ENCODE data around the gene NAALAD2. TPM values are rescaled to one million over a fixed set of nuclear protein-coding genes. Genes with fewer than 3 reads are reported as not detected.
"Not testable (repeated sequence)": the region's sequence is repeated elsewhere in the genome, so short reads cannot be mapped to it uniquely, and the experiment has no call there.

The NAALAD2 gene
- total RNA-seq, 5 donors from 2014 or later (not counting 1 experiment from before 2014, with no cell fraction given), result not detected

DNA sequence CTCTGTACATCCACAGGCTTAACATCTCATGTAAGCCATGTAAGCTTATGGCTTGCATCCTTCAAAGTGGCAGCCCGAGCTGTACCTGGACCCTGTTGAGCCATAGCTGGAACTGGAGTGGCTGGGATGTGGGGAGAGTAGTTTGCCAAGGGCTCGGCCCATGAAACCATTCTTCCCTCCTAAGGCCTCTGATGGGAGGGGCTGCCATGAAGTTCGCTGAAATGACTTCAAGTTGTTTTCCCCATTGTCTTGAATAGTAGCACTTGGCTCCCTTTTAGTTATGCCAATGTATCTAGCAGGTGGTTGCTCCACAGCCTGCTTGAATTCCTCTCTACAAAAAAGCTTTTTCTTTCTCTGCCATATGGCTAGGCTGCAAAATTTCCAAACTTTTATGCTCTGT, 93.6 kb downstream of the NAALAD2 start:
- DNase-seq (no peak), ATAC-seq (replicated peaks in 1 of 4) (no peak)
- Histone ChIP-seq H3K27ac (ENCODE audit: low read length) (no peak overlapping the region), H3K36me3 (ENCODE audit: control insufficient read depth in 2 of 2, extremely low read depth in 1 of 2, insufficient read depth in 1 of 2, low read length in 1 of 2) (no peaks in the 10 kb centered on the region), H3K27me3 (replicated peaks in 1 of 2; ENCODE audit: control insufficient read depth in 2 of 2, extremely low read depth in 1 of 2, insufficient read depth in 2 of 2, low read length in 1 of 2) (no peaks in the 10 kb centered on the region), H3K4me3 (ENCODE audit: control insufficient read depth in 1 of 2, extremely low read depth in 1 of 2, low read length in 1 of 2) (no peak overlapping the region), H3K4me1 (ENCODE audit: control insufficient read depth in 1 of 2, extremely low read depth in 1 of 2, insufficient read depth in 2 of 2, low read length in 2 of 2) (peaks cover 5 to 8% of the 10 kb centered on the region in 2 experiments), H3K9me3 (peaks cover 3% of the 10 kb centered on the region)
- WGBS (ENCODE audit: insufficient coverage), result no CpG with 5 or more reads among the region's 3 CpGs
- H3K9me3 Mint-ChIP-seq, result peaks cover 0 to 11% (median 2%) of the 10 kb centered on the region in 3 donors
- peaks cover 12 to 20% (median 16%) of the 10 kb centered on the region in 3 donors for H3K4me1 Mint-ChIP-seq
- no peak overlapping the region for H3K4me3 Mint-ChIP-seq
- no peaks in the 10 kb centered on the region for H3K36me3 Mint-ChIP-seq
- ChIA-PET POLR2A (no interaction called here), CTCF (no interaction called here)
- H3K27me3 Mint-ChIP-seq, result peaks cover 1 to 7% of the 10 kb centered on the region in 2 donors
- H3K27ac Mint-ChIP-seq, result no peak overlapping the region

DNA sequence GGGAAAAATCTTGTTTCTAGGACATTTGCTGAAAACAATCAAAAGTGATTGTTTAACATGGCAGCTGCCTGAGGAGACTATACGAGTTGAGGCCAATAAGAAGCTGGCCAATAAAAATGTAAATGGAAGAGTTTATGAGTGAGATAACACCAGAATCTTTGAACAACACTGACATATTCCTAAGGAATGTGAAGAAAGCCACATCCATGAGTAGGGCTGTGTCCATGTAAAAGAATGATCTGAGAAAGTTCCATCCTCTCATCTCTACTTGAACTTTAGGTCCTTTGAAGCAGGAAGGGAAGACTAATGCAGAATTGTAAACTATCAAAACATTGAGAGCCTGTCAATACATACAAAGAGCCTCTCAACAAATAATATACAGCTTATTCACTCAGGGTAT, 95.3 kb downstream of the NAALAD2 start:
- ChIA-PET POLR2A (no interaction called here), CTCF (no interaction called here)
- Histone ChIP-seq H3K4me3 (ENCODE audit: control insufficient read depth in 1 of 2, extremely low read depth in 1 of 2, low read length in 1 of 2) (no peak overlapping the region), H3K4me1 (ENCODE audit: control insufficient read depth in 1 of 2, extremely low read depth in 1 of 2, insufficient read depth in 2 of 2, low read length in 2 of 2) (no peaks in the 10 kb centered on the region), H3K27me3 (replicated peaks in 1 of 2; ENCODE audit: control insufficient read depth in 2 of 2, extremely low read depth in 1 of 2, insufficient read depth in 2 of 2, low read length in 1 of 2) (no peaks in the 10 kb centered on the region), H3K9me3 (peaks cover 3% of the 10 kb centered on the region), H3K27ac (ENCODE audit: low read length) (no peak overlapping the region), H3K36me3 (ENCODE audit: control insufficient read depth in 2 of 2, extremely low read depth in 1 of 2, insufficient read depth in 1 of 2, low read length in 1 of 2) (no peaks in the 10 kb centered on the region)
- ATAC-seq (replicated peaks in 1 of 4) (no peak), DNase-seq (no peak)
- Mint-ChIP-seq H3K9me3 (peaks cover 0 to 11% (median 2%) of the 10 kb centered on the region in 3 donors), H3K4me1 (peaks cover 2 to 7% (median 4%) of the 10 kb centered on the region in 3 donors), H3K4me3 (no peak overlapping the region), H3K36me3 (no peaks in the 10 kb centered on the region), H3K27me3 (peaks cover 1 to 7% of the 10 kb centered on the region in 2 donors), H3K27ac (no peak overlapping the region)
- no CpG with 5 or more reads among the region's 1 CpG for WGBS (ENCODE audit: insufficient coverage)

DNA sequence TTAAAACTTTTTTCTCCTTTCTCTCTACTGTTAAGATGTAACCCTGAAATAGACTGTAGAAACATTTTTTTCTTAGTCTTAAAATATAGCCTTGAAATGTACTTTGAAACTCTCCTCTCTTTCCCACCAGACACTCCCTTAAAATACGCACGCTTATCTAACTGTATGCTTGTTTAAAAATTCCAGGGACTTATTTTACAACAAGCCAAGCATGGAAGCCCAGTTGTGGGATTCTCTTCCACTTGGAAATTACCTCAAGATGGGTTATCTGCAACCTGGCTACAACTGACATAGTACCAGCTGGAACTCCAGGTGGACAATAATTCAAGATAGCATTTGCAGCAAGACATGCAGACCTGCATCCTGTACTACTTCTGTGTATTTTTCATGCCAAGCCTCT, 100.5 kb downstream of the NAALAD2 start:
- POLR2A ChIA-PET, result no interaction called here
- ATAC-seq (replicated peaks in 1 of 4) (no peak), DNase-seq (no peak)
- H3K27me3 ChIP-seq (replicated peaks in 1 of 2; ENCODE audit: control insufficient read depth in 2 of 2, extremely low read depth in 1 of 2, insufficient read depth in 2 of 2, low read length in 1 of 2), result no peaks in the 10 kb centered on the region
- Mint-ChIP-seq H3K36me3 (no peaks in the 10 kb centered on the region), H3K27me3 (peaks cover 0 to 2% of the 10 kb centered on the region in 2 donors), H3K27ac (no peak overlapping the region), H3K4me1 (peaks cover 0 to 2% (median 1%) of the 10 kb centered on the region in 3 donors), H3K4me3 (no peak overlapping the region), H3K9me3 (peaks cover 0 to 2% (median 2%) of the 10 kb centered on the region in 3 donors)
- CTCF ChIA-PET, result no interaction called here
- no peak overlapping the region for H3K27ac ChIP-seq (ENCODE audit: low read length)
- H3K9me3 ChIP-seq, result peaks cover 2% of the 10 kb centered on the region
- H3K4me1 ChIP-seq (ENCODE audit: control insufficient read depth in 1 of 2, extremely low read depth in 1 of 2, insufficient read depth in 2 of 2, low read length in 2 of 2), result no peaks in the 10 kb centered on the region
- no peak overlapping the region for H3K4me3 ChIP-seq (ENCODE audit: control insufficient read depth in 1 of 2, extremely low read depth in 1 of 2, low read length in 1 of 2)
- 100% methylated on average over 2 of the region's 2 CpGs for WGBS (ENCODE audit: insufficient coverage)
- H3K36me3 ChIP-seq (ENCODE audit: control insufficient read depth in 2 of 2, extremely low read depth in 1 of 2, insufficient read depth in 1 of 2, low read length in 1 of 2), result no peaks in the 10 kb centered on the region

DNA sequence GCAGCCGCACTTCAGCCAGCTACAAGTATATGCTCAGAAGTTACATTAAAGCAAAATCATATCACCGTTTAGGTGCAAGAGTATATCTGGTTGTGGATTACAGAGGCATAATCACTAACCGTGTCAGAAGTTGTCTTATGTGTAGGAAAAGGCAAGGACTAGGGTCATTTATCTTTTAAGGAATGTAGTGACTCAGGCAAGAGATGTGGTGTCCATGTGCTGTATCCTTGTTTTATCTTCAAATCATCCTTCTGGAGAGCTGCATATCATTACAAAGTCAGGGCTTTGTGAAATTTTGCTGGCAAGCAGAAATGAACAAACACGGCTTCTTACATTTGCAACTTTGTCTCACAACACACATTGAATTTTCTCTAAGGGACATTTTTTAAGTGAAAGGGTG, 101.1 kb downstream of the NAALAD2 start:
- H3K4me1 ChIP-seq (ENCODE audit: control insufficient read depth in 1 of 2, extremely low read depth in 1 of 2, insufficient read depth in 2 of 2, low read length in 2 of 2), result peaks cover 0 to 5% of the 10 kb centered on the region in 2 experiments
- POLR2A ChIA-PET, result no interaction called here
- no peak for DNase-seq
- ATAC-seq (replicated peaks in 1 of 4), result no peak
- Mint-ChIP-seq H3K36me3 (no peaks in the 10 kb centered on the region), H3K27ac (no peak overlapping the region), H3K9me3 (no peaks in the 10 kb centered on the region), H3K4me3 (no peak overlapping the region), H3K4me1 (peaks cover 0 to 8% (median 7%) of the 10 kb centered on the region in 3 donors), H3K27me3 (no peaks in the 10 kb centered on the region)
- H3K27ac ChIP-seq (ENCODE audit: low read length), result no peak overlapping the region
- no peaks in the 10 kb centered on the region for H3K27me3 ChIP-seq (replicated peaks in 1 of 2; ENCODE audit: control insufficient read depth in 2 of 2, extremely low read depth in 1 of 2, insufficient read depth in 2 of 2, low read length in 1 of 2)
- H3K36me3 ChIP-seq (ENCODE audit: control insufficient read depth in 2 of 2, extremely low read depth in 1 of 2, insufficient read depth in 1 of 2, low read length in 1 of 2), result no peaks in the 10 kb centered on the region
- H3K9me3 ChIP-seq, result peaks cover 2% of the 10 kb centered on the region
- 100% methylated on average over 1 of the region's 4 CpGs for WGBS (ENCODE audit: insufficient coverage)
- CTCF ChIA-PET, result no interaction called here
- H3K4me3 ChIP-seq (ENCODE audit: control insufficient read depth in 1 of 2, extremely low read depth in 1 of 2, low read length in 1 of 2), result no peak overlapping the region

DNA sequence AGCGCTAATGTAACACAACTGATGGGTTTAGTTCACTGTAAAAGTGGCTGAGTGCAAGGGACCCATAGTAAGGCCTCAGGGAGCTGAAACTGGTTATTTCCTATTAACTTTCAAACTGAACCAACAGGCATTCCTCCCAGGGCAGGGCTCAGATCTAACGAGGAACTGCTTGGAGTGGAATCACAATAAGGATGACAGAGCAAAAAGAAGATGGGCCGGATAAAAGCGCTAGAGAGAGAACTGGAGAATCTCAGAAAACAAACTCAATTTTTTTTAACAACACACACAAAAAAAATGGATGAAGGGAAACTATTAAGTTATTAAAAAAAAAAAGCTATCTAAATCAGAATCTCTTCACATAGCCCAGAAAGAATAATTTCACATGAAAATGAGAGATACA, 102.5 kb downstream of the NAALAD2 start:
- DNase-seq (no peak), ATAC-seq (replicated peaks in 1 of 4) (no peak)
- no peaks in the 10 kb centered on the region for H3K9me3 Mint-ChIP-seq
- peaks cover under 1 to 2% of the 10 kb centered on the region in 2 donors for H3K27me3 Mint-ChIP-seq
- WGBS (ENCODE audit: insufficient coverage), result no CpG with 5 or more reads among the region's 4 CpGs
- peaks cover 0 to 3% of the 10 kb centered on the region in 2 experiments for H3K27me3 ChIP-seq (replicated peaks in 1 of 2; ENCODE audit: control insufficient read depth in 2 of 2, extremely low read depth in 1 of 2, insufficient read depth in 2 of 2, low read length in 1 of 2)
- no peaks in the 10 kb centered on the region for H3K36me3 ChIP-seq (ENCODE audit: control insufficient read depth in 2 of 2, extremely low read depth in 1 of 2, insufficient read depth in 1 of 2, low read length in 1 of 2)
- no peak overlapping the region for H3K4me3 ChIP-seq (ENCODE audit: control insufficient read depth in 1 of 2, extremely low read depth in 1 of 2, low read length in 1 of 2)
- H3K27ac ChIP-seq (ENCODE audit: low read length), result no peak overlapping the region
- no peak overlapping the region for H3K4me3 Mint-ChIP-seq
- H3K27ac Mint-ChIP-seq, result no peak overlapping the region
- H3K4me1 Mint-ChIP-seq, result peaks cover 0 to 14% (median 14%) of the 10 kb centered on the region in 3 donors
- H3K36me3 Mint-ChIP-seq, result no peaks in the 10 kb centered on the region
- H3K4me1 ChIP-seq (ENCODE audit: control insufficient read depth in 1 of 2, extremely low read depth in 1 of 2, insufficient read depth in 2 of 2, low read length in 2 of 2), result peaks cover 0 to 6% of the 10 kb centered on the region in 2 experiments
- no peaks in the 10 kb centered on the region for H3K9me3 ChIP-seq
- ChIA-PET POLR2A (no interaction called here), CTCF (no interaction called here)

DNA sequence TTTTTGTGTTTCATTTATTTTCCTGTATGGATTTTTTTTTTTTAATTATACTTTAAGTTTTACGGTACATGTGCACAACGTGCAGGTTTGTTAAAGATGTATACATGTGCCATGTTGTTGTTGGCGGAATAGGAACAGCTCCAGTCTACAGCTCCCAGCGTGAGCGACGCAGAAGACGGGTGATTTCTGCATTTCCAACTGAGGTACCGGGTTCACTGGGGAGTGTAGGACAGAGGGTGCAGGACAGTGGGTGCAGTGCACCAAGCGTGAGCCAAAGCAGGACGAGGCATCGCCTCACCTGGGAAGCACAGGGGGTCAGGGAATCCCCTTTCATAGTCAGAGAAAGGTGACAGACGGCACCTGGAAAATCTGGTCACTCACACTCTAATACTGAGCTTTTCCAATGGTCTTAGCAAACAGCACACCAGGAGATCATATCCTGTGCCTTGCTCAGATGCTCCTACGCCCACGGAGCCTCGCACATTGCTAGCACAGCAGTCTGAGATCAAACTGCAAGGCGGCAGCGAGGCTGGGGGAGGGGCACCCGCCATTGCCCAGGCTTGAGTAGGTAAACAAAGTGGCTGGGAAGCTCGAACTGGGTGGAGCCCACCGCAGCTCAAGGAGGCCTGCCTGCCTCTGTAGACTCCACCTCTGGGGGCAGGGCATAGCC, 105.6 kb downstream of the NAALAD2 start:
- CTCF ChIA-PET, result interaction anchor here in 1 of 2 donors (1.6 kb wide), 1 partner anchor 16 kb away, joined by 3 read pairs; no protein-coding TSS in a partner anchor
- H3K27ac ChIP-seq (ENCODE audit: low read length); H3K9me3 ChIP-seq; H3K36me3 Mint-ChIP-seq; POLR2A ChIA-PET; H3K4me1 ChIP-seq (ENCODE audit: control insufficient read depth in 1 of 2, extremely low read depth in 1 of 2, insufficient read depth in 2 of 2, low read length in 2 of 2); H3K36me3 ChIP-seq (ENCODE audit: control insufficient read depth in 2 of 2, extremely low read depth in 1 of 2, insufficient read depth in 1 of 2, low read length in 1 of 2); H3K4me3 ChIP-seq (ENCODE audit: control insufficient read depth in 1 of 2, extremely low read depth in 1 of 2, low read length in 1 of 2); H3K9me3 Mint-ChIP-seq; H3K27me3 ChIP-seq (replicated peaks in 1 of 2; ENCODE audit: control insufficient read depth in 2 of 2, extremely low read depth in 1 of 2, insufficient read depth in 2 of 2, low read length in 1 of 2): not testable (repeated sequence)
- H3K27me3 Mint-ChIP-seq, result peaks cover 8 to 20% of the 10 kb centered on the region in 2 donors
- H3K4me1 Mint-ChIP-seq, result peaks cover 0 to 14% (median 14%) of the 10 kb centered on the region in 3 donors
- 72% methylated on average over 15 of the region's 20 CpGs for WGBS (ENCODE audit: insufficient coverage)
- peak in 15 of 35 experiments; percentile 2 to 49 (median 10) for DNase-seq
- peak overlapping the region; percentile 36 to 46 for H3K27ac Mint-ChIP-seq
- ATAC-seq (replicated peaks in 1 of 4), result peak in 1 of 4 experiments; percentile 44
- H3K4me3 Mint-ChIP-seq, result peak overlapping the region; percentile 13 to 46 (median 14)

Data from T-cell (primary cell).